HG03103 (cell line): ENCODE measurements around the gene USP4.
"Not testable (repeated sequence)": the region's sequence is repeated elsewhere in the genome, so short reads cannot be mapped to it uniquely, and the experiment has no call there.

Experiments used
- ATAC-seq: cut with Tn5 transposase; IDR thresholded peaks from one replicate; pipeline ENCODE4 v1.9.1; 2021; ENCODE audit warnings: low read depth; ENCODE audit not compliant: unreplicated experiment

Gene USP4

GRCh38 chr3:49260806-49261324, 79.0 kb downstream of the USP4 start:
- no peak for ATAC-seq

- no peak for ATAC-seq
These were observed 82.7 kb downstream of the USP4 start for GRCh38 chr3:49257187-49257586.

- no peak for ATAC-seq
These were observed 83.9 kb downstream of the USP4 start for GRCh38 chr3:49255718-49256511.

- no peak for ATAC-seq
These were observed 84.7 kb downstream of the USP4 start for GRCh38 chr3:49255112-49255511.

- no peak for ATAC-seq
These were observed 86.3 kb downstream of the USP4 start for GRCh38 chr3:49253512-49253911.

GRCh38 chr3:49248840-49249227, 91.0 kb downstream of the USP4 start:
- ATAC-seq, result no peak

- ATAC-seq, result no peak
These were observed 95.2 kb downstream of the USP4 start for GRCh38 chr3:49244581-49245205.

- ATAC-seq, result not testable (repeated sequence)
These were observed 99.8 kb downstream of the USP4 start for GRCh38 chr3:49240091-49240490.

- no peak for ATAC-seq
These were observed 101.4 kb downstream of the USP4 start for GRCh38 chr3:49238274-49239127.

GRCh38 chr3:49237344-49237743, 102.5 kb downstream of the USP4 start:
- no peak for ATAC-seq

GRCh38 chr3:49236226-49236625, 103.6 kb downstream of the USP4 start:
- no peak for ATAC-seq

GRCh38 chr3:49228817-49229216, 111.0 kb downstream of the USP4 start:
- not testable (repeated sequence) for ATAC-seq
